ENCODE results near the gene MAP3K4.

MAP3K4 gene, protein sequence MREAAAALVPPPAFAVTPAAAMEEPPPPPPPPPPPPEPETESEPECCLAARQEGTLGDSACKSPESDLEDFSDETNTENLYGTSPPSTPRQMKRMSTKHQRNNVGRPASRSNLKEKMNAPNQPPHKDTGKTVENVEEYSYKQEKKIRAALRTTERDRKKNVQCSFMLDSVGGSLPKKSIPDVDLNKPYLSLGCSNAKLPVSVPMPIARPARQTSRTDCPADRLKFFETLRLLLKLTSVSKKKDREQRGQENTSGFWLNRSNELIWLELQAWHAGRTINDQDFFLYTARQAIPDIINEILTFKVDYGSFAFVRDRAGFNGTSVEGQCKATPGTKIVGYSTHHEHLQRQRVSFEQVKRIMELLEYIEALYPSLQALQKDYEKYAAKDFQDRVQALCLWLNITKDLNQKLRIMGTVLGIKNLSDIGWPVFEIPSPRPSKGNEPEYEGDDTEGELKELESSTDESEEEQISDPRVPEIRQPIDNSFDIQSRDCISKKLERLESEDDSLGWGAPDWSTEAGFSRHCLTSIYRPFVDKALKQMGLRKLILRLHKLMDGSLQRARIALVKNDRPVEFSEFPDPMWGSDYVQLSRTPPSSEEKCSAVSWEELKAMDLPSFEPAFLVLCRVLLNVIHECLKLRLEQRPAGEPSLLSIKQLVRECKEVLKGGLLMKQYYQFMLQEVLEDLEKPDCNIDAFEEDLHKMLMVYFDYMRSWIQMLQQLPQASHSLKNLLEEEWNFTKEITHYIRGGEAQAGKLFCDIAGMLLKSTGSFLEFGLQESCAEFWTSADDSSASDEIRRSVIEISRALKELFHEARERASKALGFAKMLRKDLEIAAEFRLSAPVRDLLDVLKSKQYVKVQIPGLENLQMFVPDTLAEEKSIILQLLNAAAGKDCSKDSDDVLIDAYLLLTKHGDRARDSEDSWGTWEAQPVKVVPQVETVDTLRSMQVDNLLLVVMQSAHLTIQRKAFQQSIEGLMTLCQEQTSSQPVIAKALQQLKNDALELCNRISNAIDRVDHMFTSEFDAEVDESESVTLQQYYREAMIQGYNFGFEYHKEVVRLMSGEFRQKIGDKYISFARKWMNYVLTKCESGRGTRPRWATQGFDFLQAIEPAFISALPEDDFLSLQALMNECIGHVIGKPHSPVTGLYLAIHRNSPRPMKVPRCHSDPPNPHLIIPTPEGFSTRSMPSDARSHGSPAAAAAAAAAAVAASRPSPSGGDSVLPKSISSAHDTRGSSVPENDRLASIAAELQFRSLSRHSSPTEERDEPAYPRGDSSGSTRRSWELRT (N-terminal part only)

DNA sequence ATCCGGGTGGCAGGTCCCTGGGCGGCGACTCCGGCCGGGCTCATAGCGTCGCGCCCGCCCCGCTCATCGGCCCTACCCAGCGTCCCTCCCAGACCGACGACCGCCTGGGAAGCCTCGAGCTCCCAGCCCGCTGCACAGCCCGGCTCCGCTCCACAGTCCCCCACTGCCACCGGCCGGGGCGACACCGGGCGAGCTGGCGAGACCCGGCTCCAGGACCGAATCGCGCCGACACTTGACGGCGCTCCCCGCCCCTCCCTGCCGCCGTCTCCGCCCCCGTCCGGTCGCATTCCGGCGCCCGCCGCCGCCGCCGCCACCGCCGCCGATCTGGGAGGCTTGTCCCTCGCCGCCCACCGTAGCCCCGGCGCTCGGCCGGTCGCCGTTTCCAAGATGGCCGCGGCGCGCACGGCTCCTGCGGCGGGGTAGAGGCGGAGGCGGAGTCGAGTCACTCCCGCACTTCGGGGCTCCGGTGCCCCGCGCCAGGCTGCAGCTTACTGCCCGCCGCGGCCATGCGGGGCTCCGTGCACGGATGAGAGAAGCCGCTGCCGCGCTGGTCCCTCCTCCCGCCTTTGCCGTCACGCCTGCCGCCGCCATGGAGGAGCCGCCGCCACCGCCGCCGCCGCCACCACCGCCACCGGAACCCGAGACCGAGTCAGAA is at the start of gene MAP3K4:
Gene MAP3K4 (plus strand): TSS at position 364 of the 655 bp plus-strand sequence. CDS start 163 bp downstream, at position 527.
- peak; percentile 51 for DNase-seq (ENCODE audit: low read depth)
- peak within 1 kb of the TSS; percentile 88 for H3K4me3 ChIP-seq (ENCODE audit: low read depth, low read length)

DNA sequence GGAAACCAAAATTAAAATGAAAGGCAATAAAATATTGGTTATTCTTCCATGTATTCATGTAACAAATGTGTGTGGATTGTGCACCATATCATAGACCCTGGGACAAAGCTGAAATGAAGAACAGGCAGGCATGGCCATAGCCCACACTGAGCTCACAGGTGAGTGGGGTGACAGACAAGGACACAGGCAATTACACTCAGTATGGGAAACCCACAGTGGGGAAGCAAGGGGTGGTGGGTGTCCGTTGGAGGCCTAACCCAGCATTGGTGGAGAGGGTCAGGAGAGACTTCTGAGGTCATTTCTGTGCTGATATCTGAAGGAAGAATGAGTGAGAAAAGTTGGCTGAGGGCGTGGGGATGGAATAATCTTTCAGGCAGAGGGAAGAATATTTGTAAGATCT is 47.6 kb upstream of the MAP3K4 start:
- DNase-seq (ENCODE audit: low read depth): no peak
- H3K4me3 ChIP-seq (ENCODE audit: low read depth, low read length): no peak overlapping the region

DNA sequence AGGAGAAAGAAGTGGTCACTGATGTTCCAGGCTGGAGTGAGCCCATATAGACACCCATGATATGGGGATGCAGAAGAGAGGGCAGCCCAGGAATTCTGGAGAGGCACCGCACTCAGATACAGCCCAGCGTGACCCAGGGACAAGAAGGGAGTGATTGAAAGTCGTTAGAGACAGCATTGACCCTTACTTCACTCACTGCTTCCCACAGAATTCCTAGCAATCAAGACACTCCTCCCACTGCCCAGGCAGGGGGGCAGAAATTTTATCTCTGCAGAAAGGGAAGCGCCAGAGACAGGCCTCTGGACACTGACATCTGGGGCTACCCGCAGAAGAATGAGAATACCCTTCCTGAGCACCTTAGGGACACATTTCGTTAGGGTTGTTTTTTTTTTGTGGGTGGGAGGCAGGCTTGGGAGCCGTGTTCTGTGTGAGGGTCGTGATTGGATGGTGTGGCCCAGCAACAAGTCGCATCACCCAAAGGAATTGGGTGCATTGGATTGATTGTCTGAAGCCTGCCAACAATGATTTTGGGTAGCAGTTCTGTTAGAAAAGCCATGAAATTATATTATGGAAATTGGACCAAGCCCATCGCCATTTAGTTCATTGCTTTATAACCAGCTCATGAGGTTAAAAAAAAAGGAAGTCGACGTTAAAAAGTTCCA is 45.9 kb upstream of the MAP3K4 start:
- DNase-seq (ENCODE audit: low read depth): no peak
- H3K4me3 ChIP-seq (ENCODE audit: low read depth, low read length): no peak overlapping the region

DNA sequence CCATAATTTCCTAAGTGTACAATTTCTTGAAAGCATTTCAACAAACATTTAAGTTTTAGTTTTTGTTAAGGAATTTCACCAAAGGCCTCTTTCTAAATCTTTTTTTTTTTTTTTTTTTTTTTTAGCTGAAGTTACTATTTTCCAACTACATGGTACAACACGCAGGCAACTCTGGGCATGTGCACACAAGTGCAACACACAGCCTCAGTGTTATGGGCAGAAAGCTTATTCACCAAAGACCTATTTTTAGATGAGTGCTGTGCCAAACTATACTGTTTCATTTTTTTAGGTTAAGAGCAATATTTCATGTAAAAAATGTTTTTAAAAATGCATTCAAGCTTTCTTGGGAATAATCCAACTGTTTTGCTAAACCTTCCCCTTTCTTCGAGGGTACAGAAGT is 42.0 kb upstream of the MAP3K4 start:
- no peak for DNase-seq (ENCODE audit: low read depth)

DNA sequence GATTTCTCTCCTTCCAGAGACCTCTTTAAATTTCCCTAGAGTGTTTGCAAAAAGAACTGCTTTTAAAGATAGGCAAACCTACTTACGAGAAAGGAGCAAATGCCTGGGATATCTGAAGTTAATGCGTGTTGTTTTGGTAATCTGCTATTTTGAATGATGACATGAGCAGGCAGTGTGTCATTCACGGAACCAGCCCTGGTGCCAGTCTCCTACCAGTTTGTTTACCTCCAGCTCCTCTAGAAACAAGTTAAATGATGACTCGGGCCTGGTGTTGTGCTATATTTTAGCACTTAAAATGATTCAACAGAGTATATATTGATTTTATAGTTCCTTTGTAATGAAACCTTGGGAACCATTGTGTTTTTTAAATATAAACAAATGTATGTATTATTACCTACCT is 41.1 kb upstream of the MAP3K4 start:
- H3K4me3 ChIP-seq (ENCODE audit: low read depth, low read length): no peak overlapping the region
- no peak for DNase-seq (ENCODE audit: low read depth)

More for the DNA sequence above, 42.0 kb upstream of the MAP3K4 start:
- H3K4me3 ChIP-seq (ENCODE audit: low read depth, low read length): no peak overlapping the region

DNA sequence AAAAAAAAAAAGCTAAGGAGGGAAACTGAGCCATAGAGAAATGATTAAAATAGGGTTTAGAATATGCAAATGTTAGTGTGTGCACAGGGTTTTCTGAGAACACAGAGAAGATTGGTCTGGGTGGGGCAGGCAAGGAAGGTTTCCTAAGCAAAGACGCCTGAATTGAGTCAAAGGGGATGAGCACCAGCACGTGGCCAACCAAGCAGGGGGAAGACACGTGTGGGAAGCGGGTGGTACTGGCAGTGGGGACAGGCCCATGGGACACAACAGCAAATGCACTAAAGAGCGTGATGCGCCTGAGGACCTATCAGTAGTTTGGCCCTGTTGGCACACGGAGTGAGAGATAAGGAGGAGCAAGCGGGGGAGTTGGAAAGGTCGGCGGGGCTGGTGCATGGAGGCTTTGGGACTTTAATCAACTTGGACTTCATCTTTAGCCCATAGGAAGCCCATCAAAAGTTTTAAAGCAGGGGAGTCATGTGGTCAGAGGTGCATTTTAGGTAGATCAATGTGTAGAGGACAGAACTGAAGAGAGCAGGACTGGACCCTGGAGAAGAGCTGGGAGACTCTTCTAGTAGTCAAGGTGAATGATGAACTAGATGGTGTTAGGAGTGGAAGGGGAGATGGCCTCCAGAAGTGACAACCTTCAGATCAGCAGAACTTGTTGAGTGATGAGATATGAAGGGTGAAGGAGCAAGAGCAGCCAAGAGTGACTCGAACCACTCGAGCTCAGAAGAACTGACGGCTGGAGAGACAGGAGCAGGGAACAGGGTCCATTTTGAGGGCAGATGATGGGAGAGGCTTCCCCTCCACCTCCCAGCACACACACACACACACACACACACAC is 40.2 kb upstream of the MAP3K4 start:
- no peak for DNase-seq (ENCODE audit: low read depth)

DNA sequence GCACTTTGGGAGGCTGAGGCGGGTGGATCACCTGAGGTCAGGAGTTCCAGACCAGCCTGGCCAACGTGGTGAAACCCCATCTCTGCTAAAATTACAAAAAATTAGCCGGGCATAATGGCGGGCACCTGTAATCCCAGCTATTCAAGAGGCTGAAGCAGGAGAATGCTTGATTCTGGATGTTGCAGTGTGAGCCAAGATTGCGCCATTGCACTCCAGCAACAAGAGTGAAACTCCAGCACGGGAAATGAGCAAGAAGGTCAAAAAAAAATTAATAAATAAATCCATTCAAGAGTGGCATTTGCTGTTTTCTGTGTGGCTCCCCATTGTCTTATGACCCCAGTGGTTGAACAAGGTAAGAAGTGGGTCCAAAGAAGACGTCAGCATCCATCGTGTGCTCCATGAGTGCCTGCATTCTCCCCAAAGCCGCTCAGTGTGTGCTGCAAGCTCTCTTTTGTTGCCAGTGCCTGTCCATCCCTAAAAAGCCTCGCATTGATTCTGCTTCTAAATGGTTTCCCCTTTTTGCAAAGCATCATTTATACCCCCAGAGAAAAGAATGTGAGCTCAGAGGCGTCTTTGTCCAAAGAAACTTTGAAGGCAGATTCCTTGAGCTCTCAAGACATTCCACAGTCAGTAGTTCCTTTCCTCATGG is 38.8 kb upstream of the MAP3K4 start:
- no peak overlapping the region for H3K4me3 ChIP-seq (ENCODE audit: low read depth, low read length)
- DNase-seq (ENCODE audit: low read depth): no peak

More for the DNA sequence above, 40.2 kb upstream of the MAP3K4 start:
- no peak overlapping the region for H3K4me3 ChIP-seq (ENCODE audit: low read depth, low read length)

DNA sequence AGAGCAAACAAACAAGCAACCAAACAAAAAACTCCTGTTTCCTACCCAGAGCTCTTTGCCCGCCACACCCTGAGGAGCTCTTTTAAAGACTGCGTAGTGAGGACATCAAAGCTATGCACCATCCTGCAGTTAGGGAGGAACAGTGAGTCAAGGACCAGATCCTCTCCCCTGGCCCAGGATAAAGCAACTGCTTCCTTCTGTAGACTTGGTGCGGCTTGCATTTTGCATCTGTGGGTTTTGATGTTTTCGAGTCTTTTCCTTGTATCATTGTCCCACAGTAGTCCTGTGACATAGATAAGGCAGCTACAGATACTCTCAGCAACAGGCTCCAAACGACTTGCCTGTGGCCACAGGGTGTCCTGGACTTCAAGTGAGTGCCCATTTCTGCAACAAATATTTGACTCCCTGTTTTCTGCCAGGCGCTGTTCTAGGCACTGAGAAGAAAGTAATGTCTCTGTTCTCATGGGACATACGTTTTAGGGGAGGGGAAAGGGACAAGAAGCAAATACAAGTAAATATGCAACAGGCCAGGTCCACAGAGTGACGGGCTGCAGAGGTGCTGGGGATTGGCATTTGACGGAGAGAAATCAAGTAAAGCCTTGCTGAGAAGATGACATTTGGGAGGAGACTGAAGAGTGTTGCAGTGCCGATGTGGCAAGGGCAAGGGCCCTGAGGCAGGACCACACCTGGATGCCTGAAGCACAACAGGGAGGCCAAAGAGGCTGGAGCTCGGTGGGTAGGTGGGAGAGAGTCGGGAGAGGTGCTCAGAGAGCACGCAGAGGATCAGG is 35.9 kb upstream of the MAP3K4 start:
- no peak for DNase-seq (ENCODE audit: low read depth)
- no peak overlapping the region for H3K4me3 ChIP-seq (ENCODE audit: low read depth, low read length)

DNA sequence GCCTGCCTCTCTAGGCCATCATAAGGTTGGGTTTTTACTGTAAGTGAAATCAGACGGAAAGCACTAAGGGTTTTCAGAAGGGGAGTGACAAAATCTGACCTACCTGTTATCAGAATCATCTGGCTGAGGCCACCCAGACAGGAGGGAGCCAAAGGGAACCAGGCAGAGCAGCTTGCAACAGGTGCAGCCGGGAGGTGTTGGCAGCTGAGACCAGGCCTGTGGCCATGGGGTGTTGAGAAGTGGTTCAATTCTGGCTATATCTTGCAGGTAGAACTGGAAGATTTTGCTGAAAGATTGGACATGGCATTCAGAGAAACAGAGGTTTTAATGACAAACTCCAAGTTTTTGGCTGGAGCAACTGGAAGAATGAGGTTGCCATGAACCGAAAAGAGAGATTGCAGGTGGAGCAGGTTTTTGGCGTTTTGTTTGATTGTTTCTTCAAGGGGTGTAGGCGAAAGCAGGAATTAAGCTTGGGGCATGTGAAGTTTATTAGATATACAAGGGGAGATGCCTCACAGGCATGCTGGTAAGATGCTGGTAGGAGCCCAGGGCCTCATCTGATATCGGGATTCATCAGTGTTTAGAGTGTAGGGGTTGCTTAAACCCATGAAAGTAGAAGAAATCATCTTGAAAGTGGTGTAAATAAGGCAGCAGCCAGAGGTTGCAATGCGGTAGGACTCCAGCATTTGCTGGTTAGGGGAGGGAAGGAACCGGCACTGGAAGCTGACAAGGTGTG is 35.1 kb upstream of the MAP3K4 start:
- H3K4me3 ChIP-seq (ENCODE audit: low read depth, low read length): no peak overlapping the region
- no peak for DNase-seq (ENCODE audit: low read depth)

DNA sequence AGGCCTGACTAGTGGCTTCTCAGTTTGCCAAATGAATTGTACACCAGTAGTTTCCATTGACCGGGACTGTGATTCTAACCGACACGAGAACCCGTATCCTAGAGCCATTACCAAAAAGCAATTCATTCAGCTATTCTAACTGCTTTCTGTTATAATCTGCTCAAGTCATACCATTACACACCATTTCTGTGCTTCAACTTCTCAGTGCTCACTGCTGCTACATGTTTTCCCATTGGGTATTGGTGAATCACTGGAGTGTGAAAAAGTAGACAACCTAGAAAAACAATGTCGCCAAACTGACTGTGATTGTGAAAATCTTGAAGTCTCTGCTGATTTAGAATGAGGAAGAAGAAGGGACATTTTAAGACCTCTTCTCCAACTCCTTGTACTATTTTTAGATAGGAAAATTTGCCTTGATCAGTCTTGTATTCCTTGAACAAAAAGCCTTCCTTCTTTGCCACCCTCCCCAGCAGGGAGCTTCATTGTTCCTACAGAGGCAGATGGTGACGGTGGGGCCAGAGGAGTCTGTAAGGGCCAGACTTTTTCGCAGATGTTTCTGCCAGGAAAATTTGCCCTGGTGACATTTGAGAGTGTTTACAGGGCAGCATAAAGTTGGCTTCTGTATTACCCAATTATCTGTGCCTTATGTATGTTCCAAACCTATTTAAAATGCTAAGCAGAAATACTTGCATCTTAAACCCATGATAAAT is 31.7 kb upstream of the MAP3K4 start:
- H3K4me3 ChIP-seq (ENCODE audit: low read depth, low read length): no peak overlapping the region
- DNase-seq (ENCODE audit: low read depth): no peak

DNA sequence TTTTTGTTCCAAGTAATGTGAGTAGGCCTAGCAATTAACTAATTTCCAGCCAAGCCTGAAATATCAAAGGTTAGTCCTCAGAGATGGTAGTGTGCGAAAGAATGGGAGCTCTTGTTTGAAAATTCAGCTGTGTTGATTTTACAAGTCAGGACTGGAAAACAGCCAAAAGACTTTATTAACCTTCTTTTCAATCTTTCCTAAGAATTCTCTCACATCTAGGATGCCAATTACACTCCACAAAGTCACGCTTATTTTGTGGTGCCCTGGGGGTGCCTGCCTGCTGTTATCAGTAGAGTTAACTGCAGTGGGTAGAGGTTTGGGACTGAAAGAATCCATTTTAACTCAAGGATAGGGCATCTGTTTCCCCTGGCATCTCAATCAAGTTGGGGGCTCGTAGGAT is 30.7 kb upstream of the MAP3K4 start:
- no peak for DNase-seq (ENCODE audit: low read depth)
- H3K4me3 ChIP-seq (ENCODE audit: low read depth, low read length): no peak overlapping the region

DNA sequence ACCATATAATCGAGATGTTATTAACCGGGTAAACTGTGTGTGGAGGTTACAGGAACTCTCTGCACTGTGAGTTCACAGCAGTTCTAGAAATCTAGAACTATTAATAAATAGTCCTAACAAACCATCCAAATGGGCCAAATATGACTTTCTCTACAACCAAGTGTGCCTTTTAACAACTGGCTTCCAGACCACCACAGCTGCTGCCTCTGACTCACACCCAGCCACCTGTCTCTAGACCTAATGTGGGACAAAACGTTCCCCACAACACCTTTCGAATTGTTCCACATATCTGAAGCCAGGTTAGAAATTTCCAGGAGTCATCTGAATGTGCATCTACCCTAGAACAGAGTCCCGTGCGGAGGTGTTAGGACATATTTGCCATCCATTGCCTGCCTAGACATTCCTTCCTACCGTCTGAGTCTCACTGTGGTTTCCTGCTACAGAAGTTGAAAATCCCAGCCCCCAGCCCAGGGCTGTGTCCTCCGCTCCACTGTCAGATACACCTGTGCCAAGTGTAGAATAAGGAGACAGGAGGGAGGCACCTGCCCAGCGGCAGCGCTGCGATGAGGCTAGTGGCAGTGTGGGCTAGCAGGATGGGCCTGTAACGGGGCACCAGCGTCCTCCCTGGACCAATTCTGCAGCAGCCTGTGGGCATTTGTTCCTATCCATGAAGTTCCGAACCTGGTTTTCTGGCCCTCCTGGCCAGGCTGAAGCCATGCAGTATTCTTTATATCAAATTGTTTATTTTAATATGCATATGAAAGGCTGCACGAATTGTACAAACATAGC is 28.5 kb upstream of the MAP3K4 start:
- no peak overlapping the region for H3K4me3 ChIP-seq (ENCODE audit: low read depth, low read length)
- DNase-seq (ENCODE audit: low read depth): no peak

DNA sequence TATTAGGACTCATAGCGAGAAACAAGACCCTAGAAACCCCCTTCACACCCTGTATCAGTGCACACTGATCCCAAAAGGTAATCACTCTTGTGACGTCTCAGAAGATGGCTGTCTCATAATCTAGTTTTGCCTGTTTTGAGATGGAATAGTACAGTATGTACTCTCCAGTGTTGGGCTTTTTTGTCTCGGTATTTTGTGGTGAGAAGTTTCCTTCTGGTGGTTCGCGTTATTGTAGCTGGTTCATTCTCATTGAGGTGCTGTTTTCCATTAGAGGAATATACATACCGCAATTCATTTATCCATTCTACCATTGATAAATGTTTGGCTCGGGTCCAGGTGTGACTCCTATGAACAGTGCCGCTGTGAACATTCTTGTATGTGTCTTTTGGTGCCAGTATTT is 27.9 kb upstream of the MAP3K4 start:
- no peak overlapping the region for H3K4me3 ChIP-seq (ENCODE audit: low read depth, low read length)
- DNase-seq (ENCODE audit: low read depth): no peak

DNA sequence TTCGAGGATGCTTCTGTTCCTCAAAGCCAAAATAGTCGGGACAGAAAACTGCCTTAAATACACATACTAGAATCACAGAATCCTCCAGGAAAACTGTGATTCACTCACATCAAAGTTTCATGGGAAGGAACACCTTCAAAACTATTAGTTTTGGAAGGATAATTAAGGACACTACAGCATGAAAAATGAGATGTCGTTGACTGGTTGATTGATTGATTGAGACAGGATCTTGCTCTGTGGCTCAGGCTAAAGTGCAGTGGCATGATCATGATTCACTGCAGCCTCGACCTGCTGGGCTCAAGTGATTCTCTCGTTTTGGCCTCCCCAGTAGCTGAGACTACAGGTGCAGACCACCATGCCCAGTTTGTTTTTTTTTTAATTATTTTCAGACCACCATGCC is 25.7 kb upstream of the MAP3K4 start:
- no peak for DNase-seq (ENCODE audit: low read depth)
- H3K4me3 ChIP-seq (ENCODE audit: low read depth, low read length): no peak overlapping the region

Data from skeletal muscle cell (primary cell).